Kasumi-1 (cell line): ENCODE data around the gene CCDC136.

ENCODE experiments used
- DNase-seq, 2 experiments: peaks; one replicate each; lab custom pipeline; 2025; lab: John Stamatoyannopoulos, UW

Gene CCDC136

GRCh38 chr7:128777156-128778123 lies 14.3 kb upstream of the CCDC136 start:
- no peak for DNase-seq

GRCh38 chr7:128778946-128779345 lies 12.8 kb upstream of the CCDC136 start:
- no peak for DNase-seq

- no peak for DNase-seq
Observed at GRCh38 chr7:128781126-128781525, 10.6 kb upstream of the CCDC136 start.

DNA sequence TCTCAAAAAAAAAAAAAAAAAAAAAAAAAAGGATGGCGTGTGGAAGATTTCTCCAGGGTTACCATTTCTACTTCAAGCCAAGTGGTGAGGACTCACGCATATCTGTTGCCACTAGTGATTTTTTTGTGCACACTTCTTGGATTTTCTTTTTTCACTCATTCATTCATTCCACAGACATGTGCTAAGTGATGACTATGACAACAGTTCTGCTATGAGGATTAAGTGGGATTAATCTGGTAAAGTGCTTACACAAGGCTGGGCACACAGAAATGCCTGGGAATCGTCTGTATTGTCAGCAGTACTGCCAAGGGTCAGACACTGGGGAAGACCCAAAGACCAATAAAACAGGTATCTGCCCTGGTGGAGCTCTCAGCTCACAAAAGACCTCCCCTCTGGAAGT lies 9.9 kb upstream of the CCDC136 start:
- no peak for DNase-seq

GRCh38 chr7:128783143-128783861 lies 8.5 kb upstream of the CCDC136 start:
- DNase-seq = no peak

- no peak for DNase-seq
Observed at GRCh38 chr7:128785738-128786137, 6.0 kb upstream of the CCDC136 start.

DNA sequence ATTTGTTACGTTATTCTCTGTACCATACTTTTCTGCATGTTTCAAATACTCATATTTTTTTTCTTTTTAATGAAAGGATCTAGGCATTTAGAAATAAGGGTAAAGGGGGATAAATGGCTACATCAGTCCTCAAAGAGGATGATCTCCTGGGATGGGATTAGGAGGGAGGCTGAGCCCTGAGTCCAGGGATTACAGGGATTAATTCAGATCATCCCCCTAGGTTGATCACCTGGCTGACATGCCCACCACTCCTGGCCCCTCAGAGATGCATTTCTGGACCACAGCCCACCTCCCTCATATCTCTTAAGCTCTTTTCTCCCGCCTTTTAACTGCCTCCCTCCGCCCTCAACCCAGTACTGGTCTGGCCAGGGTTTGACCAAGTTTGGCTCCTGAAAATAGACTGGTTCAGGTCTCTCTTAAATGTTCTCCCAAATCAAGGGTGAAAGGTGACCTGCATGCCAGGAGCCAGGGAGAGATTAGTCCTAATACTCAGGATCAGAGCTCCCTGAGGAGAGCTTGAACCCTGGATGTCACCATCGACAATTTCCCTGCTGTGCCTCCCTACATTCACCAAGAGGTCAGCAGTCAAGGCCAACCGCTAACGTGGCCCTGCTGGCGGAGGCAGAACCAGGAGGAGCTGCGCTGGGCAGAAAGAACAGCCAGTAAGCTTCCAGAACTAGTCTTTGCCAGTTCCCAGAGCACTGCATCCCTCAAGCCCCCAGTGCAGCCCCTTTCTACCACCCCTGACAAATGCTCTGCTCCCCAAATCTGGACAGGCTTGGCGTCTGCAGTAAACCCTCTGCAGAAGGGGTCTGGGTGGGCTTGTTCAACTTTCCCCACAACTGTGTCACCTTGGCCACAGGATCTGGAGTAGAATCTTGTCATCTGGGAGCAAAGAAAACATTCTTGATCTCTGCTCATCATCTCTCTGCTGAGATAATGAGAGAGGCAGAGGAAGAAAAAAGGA lies 3.0 kb upstream of the CCDC136 start:
- no peak for DNase-seq

DNA sequence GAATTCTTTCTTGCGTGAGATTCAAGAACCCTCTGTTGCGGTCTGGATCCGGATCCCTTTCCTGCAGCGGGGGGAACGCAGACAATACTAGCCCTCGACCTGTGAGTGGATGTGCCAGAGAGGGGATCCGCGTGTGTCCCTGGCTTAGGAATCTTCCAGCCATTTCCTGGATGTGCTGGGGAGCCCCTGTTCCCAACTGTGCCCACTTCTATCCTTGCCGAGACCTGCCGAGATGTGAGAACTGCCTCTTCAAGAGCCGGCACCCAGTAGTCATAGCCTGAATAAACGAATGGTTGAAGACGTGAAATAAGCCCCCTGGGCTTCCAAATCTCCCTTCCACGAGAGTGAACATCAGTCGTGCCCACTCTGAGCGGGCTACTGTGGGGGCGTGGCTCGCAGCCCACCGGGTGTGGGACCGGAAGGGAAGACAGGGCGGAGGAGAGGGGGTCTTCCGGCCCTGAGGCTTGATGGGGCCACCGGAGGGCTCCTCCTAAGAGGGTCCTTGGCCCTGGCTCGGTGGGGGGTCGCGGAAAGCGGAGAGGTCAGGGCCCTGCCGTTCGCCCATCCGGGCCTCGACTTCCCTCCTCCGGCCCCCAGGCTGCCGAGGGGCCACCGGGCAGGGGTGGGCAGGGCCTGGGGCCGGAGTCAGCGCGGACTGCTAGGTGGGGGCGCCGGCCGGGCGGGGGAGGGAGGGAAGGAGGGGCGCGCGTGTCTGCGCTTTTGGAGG lies 1.3 kb upstream of the CCDC136 start:
- DNase-seq = no peak

- no peak for DNase-seq
Observed at GRCh38 chr7:128791972-128792327, 182 bp downstream of the CCDC136 start.

- no peak for DNase-seq
Observed at GRCh38 chr7:128792471-128793180, 858 bp downstream of the CCDC136 start.

DNA sequence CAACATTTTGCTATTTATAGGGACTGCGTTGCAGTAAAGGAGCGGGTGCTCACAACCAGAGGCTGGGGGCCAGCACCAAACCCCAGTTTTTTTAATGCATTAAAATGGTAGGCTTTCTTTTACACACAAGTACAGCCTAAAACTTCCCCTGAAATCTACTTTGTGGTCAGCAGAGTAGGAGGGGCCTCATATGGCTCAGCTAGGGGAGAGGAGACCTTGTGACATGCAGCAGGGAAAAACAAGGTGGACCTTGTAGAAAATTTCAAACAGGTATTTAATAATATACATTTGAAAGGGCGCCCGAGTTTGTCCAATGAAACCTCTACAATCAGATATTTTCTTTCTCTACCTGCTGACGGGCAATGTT lies 1.4 kb downstream of the CCDC136 start:
- DNase-seq = no peak

GRCh38 chr7:128794020-128794419 lies 2.3 kb downstream of the CCDC136 start:
- peak in 1 of 2 experiments; percentile 19 for DNase-seq

DNA sequence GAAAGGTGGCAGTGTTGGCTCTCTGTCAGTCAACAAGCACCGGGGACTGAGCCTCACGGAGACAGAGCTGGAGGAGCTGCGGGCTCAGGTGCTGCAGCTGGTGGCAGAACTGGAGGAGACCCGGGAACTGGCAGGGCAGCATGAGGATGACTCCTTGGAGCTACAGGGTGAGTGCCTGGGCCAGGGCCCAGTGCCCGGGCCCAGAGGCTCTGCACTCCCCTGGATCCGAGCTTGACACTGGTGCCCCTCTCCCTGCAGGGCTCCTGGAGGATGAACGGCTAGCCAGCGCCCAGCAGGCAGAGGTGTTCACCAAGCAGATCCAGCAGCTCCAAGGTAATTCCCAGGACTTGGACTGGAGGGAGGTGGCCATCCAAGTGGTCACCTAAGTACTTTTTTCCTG lies 2.7 kb downstream of the CCDC136 start:
- no peak for DNase-seq

- DNase-seq = no peak
Observed at GRCh38 chr7:128795129-128795528, 3.4 kb downstream of the CCDC136 start.

DNA sequence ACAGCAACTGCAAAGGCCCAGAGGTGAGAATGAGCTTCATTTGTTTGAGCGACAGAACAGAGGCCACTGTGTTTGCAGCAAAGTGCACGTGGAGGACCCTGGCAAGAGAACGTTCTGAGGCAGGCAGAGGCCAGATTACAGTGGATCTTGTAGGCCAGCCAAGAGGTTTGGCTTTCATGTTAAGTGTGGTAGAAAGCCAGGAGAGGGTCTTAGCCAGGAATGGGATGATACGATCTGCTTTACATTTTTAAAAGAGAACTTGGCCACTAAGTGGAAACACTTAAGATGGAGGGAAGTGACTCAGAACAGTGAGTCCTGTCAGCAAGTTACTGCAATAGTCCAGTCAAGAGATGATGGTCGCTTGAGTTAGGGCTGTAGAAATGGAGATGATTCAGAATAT lies 4.6 kb downstream of the CCDC136 start:
- no peak for DNase-seq

GRCh38 chr7:128799451-128799850 lies 7.7 kb downstream of the CCDC136 start:
- peak; percentile 53 to 63 for DNase-seq

DNA sequence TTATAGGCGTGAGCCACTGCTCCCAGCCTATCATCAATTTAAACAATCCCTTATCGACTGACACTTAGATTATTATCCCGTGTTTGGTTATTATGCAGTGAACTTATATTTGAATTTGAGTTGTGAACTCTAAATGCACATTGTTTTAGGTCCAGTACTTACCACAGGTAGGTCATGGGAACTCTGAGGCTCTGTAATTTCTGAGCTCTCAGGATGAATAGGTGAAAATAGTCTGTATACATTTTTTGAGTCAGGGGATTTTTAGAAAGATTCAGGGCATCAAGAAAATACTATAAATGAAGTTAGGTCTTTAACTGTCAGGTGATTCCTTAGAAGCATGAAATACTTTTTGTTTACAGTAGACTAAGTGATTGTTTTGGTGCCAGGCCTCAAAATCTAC lies 8.8 kb downstream of the CCDC136 start:
- DNase-seq = no peak

DNA sequence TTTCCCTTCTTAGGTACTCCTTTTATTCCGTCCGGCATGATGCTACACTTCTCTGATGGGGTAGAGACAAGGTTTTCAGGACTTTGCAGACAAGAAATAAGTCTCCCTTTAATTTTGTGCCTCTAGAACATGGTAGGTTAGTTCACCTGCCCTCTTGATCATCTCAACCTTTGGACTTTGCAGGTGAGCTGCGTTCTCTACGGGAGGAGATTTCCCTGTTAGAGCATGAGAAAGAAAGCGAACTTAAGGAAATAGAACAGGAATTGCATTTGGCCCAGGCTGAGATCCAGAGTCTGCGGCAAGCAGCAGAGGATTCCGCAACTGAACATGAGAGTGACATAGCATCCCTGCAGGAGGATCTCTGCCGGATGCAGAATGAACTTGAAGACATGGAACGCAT lies 9.2 kb downstream of the CCDC136 start:
- no peak for DNase-seq

GRCh38 chr7:128801667-128802418 lies 10.1 kb downstream of the CCDC136 start:
- DNase-seq = no peak

- no peak for DNase-seq
Observed at GRCh38 chr7:128804484-128804883, 12.7 kb downstream of the CCDC136 start.
